CD14-positive monocyte (primary cell): ENCODE measurements around the gene WDR44. TPM values are rescaled to one million over a fixed set of nuclear protein-coding genes. Genes with fewer than 3 reads are reported as not detected.
"Not testable (repeated sequence)": the region's sequence is repeated elsewhere in the genome, so short reads cannot be mapped to it uniquely, and the experiment has no call there.

Experiments
- DNase-seq, 3 donors: peaks; one replicate each; pipeline ENCODE4 v3.0.0-alpha.2; 2011 to 2022
- H2AFZ ChIP-seq: 2 replicates; pipeline ENCODE4 v1.6.0; 2012; ENCODE audit warnings: mild to moderate bottlenecking, low read depth, low read length, inconsistent platforms; ENCODE audit not compliant: insufficient read depth, poor library complexity, severe bottlenecking
- H3K27ac ChIP-seq, 2 donors: 1 replicate in 1 of 2; 2 replicates in 1 of 2; pipeline ENCODE4 v1.5.1; 2012 to 2013; ENCODE audit warnings: low read length in 2 of 2, control low read depth in 1 of 2, inconsistent platforms in 1 of 2, low read depth in 1 of 2, mild to moderate bottlenecking in 1 of 2
- H3K27me3 ChIP-seq, 2 donors: one replicate each; pipeline versions ENCODE4 v1.6.0 to v1.6.1; 2011 to 2013; ENCODE audit warnings: low read length in 2 of 2; ENCODE audit not compliant: control insufficient read depth in 2 of 2, insufficient read depth in 2 of 2
- H3K36me3 ChIP-seq, 2 donors: replicated peaks in 1 of 2; 1 replicate in 1 of 2; 2 replicates in 1 of 2; pipeline versions ENCODE4 v1.5.1 to v1.6.1; 2012 to 2013; ENCODE audit warnings: low read length in 2 of 2, control low read depth in 1 of 2, inconsistent platforms in 1 of 2, mild to moderate bottlenecking in 1 of 2; ENCODE audit not compliant: insufficient read depth in 2 of 2, control insufficient read depth in 1 of 2
- H3K4me1 ChIP-seq, 2 donors: 1 replicate in 1 of 2; 2 replicates in 1 of 2; pipeline versions ENCODE4 v1.5.1 to v1.6.1; 2012 to 2013; ENCODE audit warnings: low read length in 2 of 2, control low read depth in 1 of 2, inconsistent platforms in 1 of 2, mild to moderate bottlenecking in 1 of 2, moderate library complexity in 1 of 2; ENCODE audit not compliant: insufficient read depth in 2 of 2, control insufficient read depth in 1 of 2
- H3K4me2 ChIP-seq: replicated peaks from 2 replicates; pipeline ENCODE3; 2012; ENCODE audit warnings: low read length, moderate library complexity, mild to moderate bottlenecking; ENCODE audit not compliant: poor library complexity, severe bottlenecking; ENCODE audit errors: extremely low read depth
- H3K4me3 ChIP-seq, 3 experiments: fragments of 200-600 bp in 1 of 3; sonication (generic) in 1 of 3; replicated peaks in 1 of 3; 1 replicate in 2 of 3; 2 replicates in 1 of 3; pipeline ENCODE4 v1.5.1; 2011 to 2013; ENCODE audit warnings: low read length in 3 of 3, mild to moderate bottlenecking in 3 of 3, control low read depth in 2 of 3, low read depth in 2 of 3, inconsistent platforms in 1 of 3, moderate library complexity in 1 of 3
- H3K79me2 ChIP-seq: 2 replicates; pipeline ENCODE4 v1.6.0; 2012; ENCODE audit warnings: mild to moderate bottlenecking, control low read depth, inconsistent platforms, low read length, moderate library complexity; ENCODE audit not compliant: insufficient read depth
- H3K9ac ChIP-seq: 2 replicates; pipeline ENCODE4 v1.6.0; 2017; ENCODE audit warnings: low read length, mild to moderate bottlenecking; ENCODE audit not compliant: insufficient read depth, poor library complexity, severe bottlenecking
- H3K9me3 ChIP-seq, 2 donors: replicated peaks in 1 of 2; 1 replicate in 1 of 2; 2 replicates in 1 of 2; pipeline versions ENCODE4 v1.5.1 to v1.6.1; 2012 to 2013; ENCODE audit warnings: low read length in 2 of 2, control low read depth in 1 of 2; ENCODE audit not compliant: control insufficient read depth in 1 of 2, insufficient read depth in 1 of 2
- H4K20me1 ChIP-seq: 2 replicates; pipeline ENCODE4 v1.6.0; 2012; ENCODE audit warnings: mild to moderate bottlenecking, low read length, control low read depth, moderate library complexity; ENCODE audit not compliant: insufficient read depth
- H3K27ac Mint-ChIP-seq, 7 donors: one replicate each; pipeline ENCODE4 v1.8.0; 2020; ENCODE audit warnings: mild to moderate bottlenecking in 7 of 7, mixed read lengths in 7 of 7, moderate library complexity in 6 of 7, inconsistent platforms in 2 of 7
- H3K27me3 Mint-ChIP-seq, 3 donors: one replicate each; pipeline ENCODE4 v1.8.0; 2021 to 2022; ENCODE audit warnings: low read depth in 3 of 3, mild to moderate bottlenecking in 3 of 3, mixed read lengths in 3 of 3, moderate library complexity in 3 of 3, inconsistent platforms in 1 of 3
- H3K36me3 Mint-ChIP-seq, 2 donors: one replicate each; pipeline ENCODE4 v1.8.0; 2020; ENCODE audit warnings: mixed read lengths in 2 of 2, inconsistent platforms in 1 of 2, mild to moderate bottlenecking in 1 of 2
- H3K4me1 Mint-ChIP-seq: one replicate; pipeline ENCODE4 v1.8.0; 2020; ENCODE audit warnings: mild to moderate bottlenecking, mixed read lengths
- H3K4me3 Mint-ChIP-seq, 2 donors: one replicate each; pipeline ENCODE4 v1.8.0; 2020; ENCODE audit warnings: mild to moderate bottlenecking in 2 of 2, mixed read lengths in 2 of 2, moderate library complexity in 1 of 2
- H3K9me3 Mint-ChIP-seq, 7 donors: one replicate each; pipeline ENCODE4 v1.8.0; 2020 to 2022; ENCODE audit warnings: mixed read lengths in 7 of 7, mild to moderate bottlenecking in 6 of 7, moderate library complexity in 6 of 7, inconsistent platforms in 2 of 7
- WGBS: methylation state at CpG from one replicate; pipeline ENCODE4 v1.1.5; 2013; ENCODE audit warnings: missing lambda C conversion rate; ENCODE audit not compliant: insufficient coverage; 5-methylcytosine and 5-hydroxymethylcytosine counted together
- intact Hi-C, 2 donors: fragments of 100-400 bp; cut with micrococcal nuclease; formaldehyde crosslinking; loops; one replicate each; pipeline versions ENCODE4 v1.15.0 to v1.15.1; 2023
- polyA plus RNA-seq, 3 donors: library from polyadenylated mRNA; depleted of rRNA in 1 of 3; unstranded in 2 of 3; stranded (reverse) in 1 of 3; fragments of 300-500 nt in 2 of 3; fragments of >200 nt in 1 of 3; fragmentation: Illumina TruSeq in 2 of 3; gene quantifications; 1 replicate in 2 of 3; 2 replicates in 1 of 3; pipeline ENCODE4 v1.2.3, GENCODE V29; 2012 to 2021
- TF ChIP-seq, protein P1 (sequence below): fragments of 200-600 bp; IDR thresholded peaks from one replicate; pipeline ENCODE4 v1.8.0; 2022; ENCODE audit warnings: antibody characterized with exemption, mild to moderate bottlenecking

The WDR44 gene
- polyA plus RNA-seq, 3 donors = 5.1 to 7.1 (median 5.5) TPM

DNA sequence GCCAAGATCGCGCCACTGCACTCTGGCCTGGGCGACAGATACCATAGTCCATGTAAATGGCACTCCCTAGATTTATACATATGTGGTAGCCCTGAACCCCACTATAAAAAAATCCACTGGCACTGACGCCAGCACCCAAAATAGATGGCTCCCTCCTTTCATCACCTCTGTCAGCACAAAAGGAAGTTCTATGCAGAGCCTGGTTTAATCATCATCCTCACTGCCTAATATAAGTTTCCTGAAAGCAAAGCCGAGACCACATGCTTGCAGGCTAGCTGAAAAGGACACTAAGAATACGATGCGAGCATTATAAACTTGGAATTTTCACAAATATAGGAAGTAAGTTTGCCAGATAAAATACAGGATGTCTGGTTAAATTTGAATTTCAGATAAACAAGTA, 122.2 kb downstream of the WDR44 start:
- H4K20me1 ChIP-seq = no peaks in the 10 kb centered on the region
- intact Hi-C loops = no loop called here
- Mint-ChIP-seq H3K9me3 (peaks cover 2 to 11% (median 6%) of the 10 kb centered on the region in 7 donors), H3K36me3 (no peaks in the 10 kb centered on the region), H3K27me3 (peaks cover 0 to 2% (median 1%) of the 10 kb centered on the region in 3 donors), H3K4me3 (no peak overlapping the region), H3K27ac (no peak overlapping the region), H3K4me1 (peaks cover 12% of the 10 kb centered on the region)
- no peak overlapping the region for H3K4me2 ChIP-seq
- peaks cover 0 to 12% of the 10 kb centered on the region in 2 donors for H3K9me3 ChIP-seq
- no peak overlapping the region for H3K27ac ChIP-seq
- TF ChIP-seq, protein P1, sequence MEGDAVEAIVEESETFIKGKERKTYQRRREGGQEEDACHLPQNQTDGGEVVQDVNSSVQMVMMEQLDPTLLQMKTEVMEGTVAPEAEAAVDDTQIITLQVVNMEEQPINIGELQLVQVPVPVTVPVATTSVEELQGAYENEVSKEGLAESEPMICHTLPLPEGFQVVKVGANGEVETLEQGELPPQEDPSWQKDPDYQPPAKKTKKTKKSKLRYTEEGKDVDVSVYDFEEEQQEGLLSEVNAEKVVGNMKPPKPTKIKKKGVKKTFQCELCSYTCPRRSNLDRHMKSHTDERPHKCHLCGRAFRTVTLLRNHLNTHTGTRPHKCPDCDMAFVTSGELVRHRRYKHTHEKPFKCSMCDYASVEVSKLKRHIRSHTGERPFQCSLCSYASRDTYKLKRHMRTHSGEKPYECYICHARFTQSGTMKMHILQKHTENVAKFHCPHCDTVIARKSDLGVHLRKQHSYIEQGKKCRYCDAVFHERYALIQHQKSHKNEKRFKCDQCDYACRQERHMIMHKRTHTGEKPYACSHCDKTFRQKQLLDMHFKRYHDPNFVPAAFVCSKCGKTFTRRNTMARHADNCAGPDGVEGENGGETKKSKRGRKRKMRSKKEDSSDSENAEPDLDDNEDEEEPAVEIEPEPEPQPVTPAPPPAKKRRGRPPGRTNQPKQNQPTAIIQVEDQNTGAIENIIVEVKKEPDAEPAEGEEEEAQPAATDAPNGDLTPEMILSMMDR = no peak
- no peak overlapping the region for H3K9ac ChIP-seq
- no peak overlapping the region for H2AFZ ChIP-seq
- no peaks in the 10 kb centered on the region for H3K27me3 ChIP-seq
- no peaks in the 10 kb centered on the region for H3K79me2 ChIP-seq
- peak in 1 of 3 donors; percentile 1 for DNase-seq
- peaks cover 0 to 6% of the 10 kb centered on the region in 2 donors for H3K4me1 ChIP-seq
- no CpG with 5 or more reads among the region's 7 CpGs for WGBS
- H3K4me3 ChIP-seq = no peak overlapping the region
- no peaks in the 10 kb centered on the region for H3K36me3 ChIP-seq

DNA sequence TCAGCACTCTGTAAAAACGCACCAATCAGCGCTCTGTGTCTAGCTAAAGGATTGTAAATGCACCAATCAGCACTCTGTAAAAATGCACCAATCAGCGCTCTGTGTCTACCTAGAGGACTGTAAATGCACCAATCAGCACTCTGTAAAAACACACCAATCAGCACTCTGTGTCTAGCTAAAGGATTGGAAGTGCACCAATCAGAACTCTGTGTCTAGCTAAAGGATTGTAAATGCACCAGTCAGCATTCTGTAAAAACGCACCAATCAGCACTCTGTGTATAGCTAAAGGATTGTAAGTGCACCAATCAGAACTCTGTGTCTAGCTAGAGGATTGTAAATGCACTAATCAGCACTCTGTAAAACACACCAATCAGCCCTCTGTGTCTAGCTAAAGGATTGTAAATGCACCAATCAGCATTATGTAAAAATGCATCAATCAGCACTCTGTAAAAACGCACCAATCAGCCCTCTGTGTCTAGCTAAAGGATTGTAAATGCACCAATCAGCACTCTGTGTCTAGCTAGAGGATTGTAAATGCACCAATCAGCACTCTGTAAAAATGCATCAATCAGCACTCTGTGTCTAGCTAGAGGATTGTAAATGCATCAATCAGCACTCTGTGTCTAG, 124.9 kb downstream of the WDR44 start:
- H3K4me3 Mint-ChIP-seq, H3K79me2 ChIP-seq, H3K36me3 Mint-ChIP-seq, H4K20me1 ChIP-seq, H3K27ac ChIP-seq, H3K9me3 Mint-ChIP-seq, H3K27me3 ChIP-seq, H3K4me1 ChIP-seq, H3K27ac Mint-ChIP-seq, H3K27me3 Mint-ChIP-seq, H3K4me2 ChIP-seq, H2AFZ ChIP-seq, intact Hi-C loops, H3K36me3 ChIP-seq, H3K9ac ChIP-seq, DNase-seq, H3K4me3 ChIP-seq, H3K4me1 Mint-ChIP-seq: not testable (repeated sequence)
- no CpG with 5 or more reads among the region's 5 CpGs for WGBS
- H3K9me3 ChIP-seq = peaks cover 0 to 12% of the 10 kb centered on the region in 2 donors
